HepG2 (cell line): ENCODE data around the gene KAT14. TPM values are rescaled to one million over a fixed set of nuclear protein-coding genes. Genes with fewer than 3 reads are reported as not detected.

Experiments used
- ATF7-NPFF ChIP-seq: sonication (generic); formaldehyde crosslinking; IDR thresholded peaks from 2 replicates; pipeline ENCODE4 v1.8.1; 2023; ENCODE audit warnings: mild to moderate bottlenecking, low read depth, missing genetic modification reagents, moderate library complexity
- MTF2 ChIP-seq: sonication (generic); formaldehyde crosslinking; IDR thresholded peaks from 2 replicates; pipeline ENCODE4 v1.5.0; 2020; ENCODE audit warnings: missing genetic modification reagents, borderline replicate concordance
- POLR2AphosphoS2 ChIP-seq: IDR thresholded peaks from 2 replicates; pipeline ENCODE4 v1.6.1; 2011; ENCODE audit warnings: low read depth, low read length, improper control_type of control experiment
- RAD51 ChIP-seq: fragments of 450-650 bp; IDR thresholded peaks from 2 replicates; pipeline ENCODE4 v1.6.1; 2016; ENCODE audit warnings: borderline replicate concordance
- RXRB ChIP-seq: IDR thresholded peaks from 2 replicates; pipeline ENCODE4 v1.6.1; 2016; ENCODE audit warnings: borderline replicate concordance, missing genetic modification reagents, missing compliant biosample characterization
- THYN1 ChIP-seq: sonication (generic); formaldehyde crosslinking; IDR thresholded peaks from 2 replicates; pipeline ENCODE4 v1.8.1; 2023; ENCODE audit warnings: low read depth, mild to moderate bottlenecking, moderate library complexity, missing genetic modification reagents, borderline replicate concordance
- TOE1 ChIP-seq: sonication (generic); formaldehyde crosslinking; IDR thresholded peaks from 2 replicates; pipeline ENCODE4 v1.4.0; 2020; ENCODE audit warnings: mild to moderate bottlenecking, missing genetic modification reagents
- ZIK1 ChIP-seq: sonication (generic); formaldehyde crosslinking; IDR thresholded peaks from 2 replicates; pipeline ENCODE4 v1.5.0; 2020; ENCODE audit warnings: mild to moderate bottlenecking, low read depth, missing genetic modification reagents, borderline replicate concordance
- ZNF3 ChIP-seq: IDR thresholded peaks from 2 replicates; pipeline ENCODE4 v1.7.0; 2017; ENCODE audit warnings: inconsistent platforms
- ZNF557 ChIP-seq: sonication (generic); formaldehyde crosslinking; IDR thresholded peaks from 2 replicates; pipeline ENCODE4 v1.4.0; 2020; ENCODE audit warnings: missing genetic modification reagents
- ZNF616 ChIP-seq: sonication (generic); formaldehyde crosslinking; IDR thresholded peaks from 2 replicates; pipeline ENCODE4 v1.5.0; 2020; ENCODE audit warnings: low read depth, mild to moderate bottlenecking, missing genetic modification reagents
- ZNF687 ChIP-seq: sonication (generic); formaldehyde crosslinking; IDR thresholded peaks from 2 replicates; pipeline ENCODE4 v1.5.1; 2020; ENCODE audit warnings: mild to moderate bottlenecking, missing genetic modification reagents, moderate library complexity
- ZNF839 ChIP-seq: sonication (generic); formaldehyde crosslinking; IDR thresholded peaks from 2 replicates; pipeline ENCODE4 v1.4.0; 2020; ENCODE audit warnings: missing genetic modification reagents, mild to moderate bottlenecking, borderline replicate concordance
- polyA plus RNA-seq, 8 experiments: library from polyadenylated mRNA; depleted of rRNA in 3 of 8; stranded (reverse) in 7 of 8; unstranded in 1 of 8; fragments of >200 nt; fragmentation: Illumina TruSeq in 4 of 8; extraction: Trizol in 4 of 8; gene quantifications; 2 replicates each; pipeline versions ENCODE4 v1.2.1 to v1.2.3, GENCODE V29; 2011 to 2016; ENCODE audit warnings: low read depth in 4 of 8, missing spikeins in 1 of 8, mixed read lengths in 1 of 8; ENCODE audit not compliant: insufficient read depth in 1 of 8
- total RNA-seq, 5 experiments: library from RNA; depleted of rRNA; stranded (reverse); fragments of >200 nt; fragmentation: Illumina TruSeq; extraction: Trizol; gene quantifications; 2 replicates each; pipeline ENCODE4 v1.2.3, GENCODE V29; 2016; ENCODE audit warnings: low read depth in 1 of 5
- TF ChIP-seq, protein P1 (sequence below): sonication (generic); formaldehyde crosslinking; IDR thresholded peaks from 2 replicates; pipeline ENCODE4 v1.4.0; 2020; ENCODE audit warnings: mild to moderate bottlenecking, missing genetic modification reagents, borderline replicate concordance
- TF ChIP-seq, protein P2 (sequence below): sonication (generic); formaldehyde crosslinking; IDR thresholded peaks from 2 replicates; pipeline ENCODE4 v1.5.0; 2020; ENCODE audit warnings: missing genetic modification reagents, mild to moderate bottlenecking, borderline replicate concordance

The KAT14 gene
- total and polyA plus RNA-seq, 2 of the 13 experiments (the other 11 are each of a cell fraction or from before 2014, with no cell fraction given), result 5.1 to 15.1 TPM

DNA sequence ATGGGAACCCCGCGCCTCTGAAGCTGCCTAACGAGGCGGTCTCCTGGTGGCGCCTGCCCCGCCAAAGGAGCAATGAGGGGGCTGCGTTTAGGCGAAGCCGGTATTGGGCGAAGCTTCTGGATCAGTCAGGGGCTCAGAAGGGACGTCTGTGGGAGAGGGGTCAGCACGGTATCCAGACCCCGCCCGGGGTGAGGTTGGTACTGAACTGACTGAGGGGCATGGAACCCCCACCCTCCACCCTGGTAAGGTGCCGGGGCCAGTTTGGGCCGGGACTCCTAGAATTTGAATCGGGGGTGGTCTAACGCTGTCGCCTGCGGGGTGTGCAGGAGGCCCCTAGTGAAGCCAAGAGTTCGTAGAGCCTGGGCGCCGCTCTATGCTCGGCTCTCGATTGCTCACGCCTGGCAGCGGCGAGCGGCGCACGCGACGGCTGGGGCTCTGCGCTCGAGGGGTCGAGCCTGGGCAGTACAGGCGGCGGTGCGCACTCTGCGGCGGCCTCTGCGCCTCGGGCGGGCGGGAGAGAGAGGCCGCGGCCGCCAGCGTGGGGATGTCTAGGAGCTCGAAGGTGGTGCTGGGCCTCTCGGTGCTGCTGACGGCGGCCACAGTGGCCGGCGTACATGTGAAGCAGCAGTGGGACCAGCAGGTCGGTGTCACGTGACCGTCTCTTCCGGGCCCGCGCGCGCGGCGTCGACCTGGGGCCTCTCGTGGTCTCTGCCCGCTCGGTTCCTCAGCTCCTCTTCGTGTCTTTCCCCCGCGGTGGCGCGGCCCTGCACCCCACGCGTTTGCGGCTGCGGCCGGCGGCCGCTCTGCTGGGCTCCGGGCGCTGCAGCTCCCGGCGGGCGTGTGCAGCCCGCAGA is at the start of gene KAT14, which contains the start of gene PET117 (continued):
- TF ChIP-seq, protein P1, sequence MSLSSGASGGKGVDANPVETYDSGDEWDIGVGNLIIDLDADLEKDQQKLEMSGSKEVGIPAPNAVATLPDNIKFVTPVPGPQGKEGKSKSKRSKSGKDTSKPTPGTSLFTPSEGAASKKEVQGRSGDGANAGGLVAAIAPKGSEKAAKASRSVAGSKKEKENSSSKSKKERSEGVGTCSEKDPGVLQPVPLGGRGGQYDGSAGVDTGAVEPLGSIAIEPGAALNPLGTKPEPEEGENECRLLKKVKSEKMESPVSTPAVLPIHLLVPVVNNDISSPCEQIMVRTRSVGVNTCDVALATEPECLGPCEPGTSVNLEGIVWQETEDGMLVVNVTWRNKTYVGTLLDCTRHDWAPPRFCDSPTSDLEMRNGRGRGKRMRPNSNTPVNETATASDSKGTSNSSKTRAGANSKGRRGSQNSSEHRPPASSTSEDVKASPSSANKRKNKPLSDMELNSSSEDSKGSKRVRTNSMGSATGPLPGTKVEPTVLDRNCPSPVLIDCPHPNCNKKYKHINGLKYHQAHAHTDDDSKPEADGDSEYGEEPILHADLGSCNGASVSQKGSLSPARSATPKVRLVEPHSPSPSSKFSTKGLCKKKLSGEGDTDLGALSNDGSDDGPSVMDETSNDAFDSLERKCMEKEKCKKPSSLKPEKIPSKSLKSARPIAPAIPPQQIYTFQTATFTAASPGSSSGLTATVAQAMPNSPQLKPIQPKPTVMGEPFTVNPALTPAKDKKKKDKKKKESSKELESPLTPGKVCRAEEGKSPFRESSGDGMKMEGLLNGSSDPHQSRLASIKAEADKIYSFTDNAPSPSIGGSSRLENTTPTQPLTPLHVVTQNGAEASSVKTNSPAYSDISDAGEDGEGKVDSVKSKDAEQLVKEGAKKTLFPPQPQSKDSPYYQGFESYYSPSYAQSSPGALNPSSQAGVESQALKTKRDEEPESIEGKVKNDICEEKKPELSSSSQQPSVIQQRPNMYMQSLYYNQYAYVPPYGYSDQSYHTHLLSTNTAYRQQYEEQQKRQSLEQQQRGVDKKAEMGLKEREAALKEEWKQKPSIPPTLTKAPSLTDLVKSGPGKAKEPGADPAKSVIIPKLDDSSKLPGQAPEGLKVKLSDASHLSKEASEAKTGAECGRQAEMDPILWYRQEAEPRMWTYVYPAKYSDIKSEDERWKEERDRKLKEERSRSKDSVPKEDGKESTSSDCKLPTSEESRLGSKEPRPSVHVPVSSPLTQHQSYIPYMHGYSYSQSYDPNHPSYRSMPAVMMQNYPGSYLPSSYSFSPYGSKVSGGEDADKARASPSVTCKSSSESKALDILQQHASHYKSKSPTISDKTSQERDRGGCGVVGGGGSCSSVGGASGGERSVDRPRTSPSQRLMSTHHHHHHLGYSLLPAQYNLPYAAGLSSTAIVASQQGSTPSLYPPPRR, result peak; percentile 72; the same call in 1 of the 2 replicates
- TF ChIP-seq ZNF616 (CRISPR knock-in tag) (peak; percentile 94), ATF7-NPFF (CRISPR knock-in tag) (peak; percentile 99), ZIK1 (CRISPR knock-in tag) (peak; percentile 89), POLR2AphosphoS2 (peak; percentile 99), MTF2 (CRISPR knock-in tag) (peak; percentile 98), THYN1 (CRISPR knock-in tag) (no peak), RAD51 (peak; percentile 98), ZNF839 (CRISPR knock-in tag) (peak; percentile 97), TOE1 (CRISPR knock-in tag) (peak; percentile 93), ZNF687 (CRISPR knock-in tag) (peak; percentile 99), ZNF557 (peak; percentile 99), RXRB (CRISPR knock-in tag) (peak; percentile 84), ZNF3 (CRISPR knock-in tag) (no peak)
- TF ChIP-seq, protein P2, sequence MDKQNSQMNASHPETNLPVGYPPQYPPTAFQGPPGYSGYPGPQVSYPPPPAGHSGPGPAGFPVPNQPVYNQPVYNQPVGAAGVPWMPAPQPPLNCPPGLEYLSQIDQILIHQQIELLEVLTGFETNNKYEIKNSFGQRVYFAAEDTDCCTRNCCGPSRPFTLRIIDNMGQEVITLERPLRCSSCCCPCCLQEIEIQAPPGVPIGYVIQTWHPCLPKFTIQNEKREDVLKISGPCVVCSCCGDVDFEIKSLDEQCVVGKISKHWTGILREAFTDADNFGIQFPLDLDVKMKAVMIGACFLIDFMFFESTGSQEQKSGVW (CRISPR knock-in tag), result 0 out of 2 replicates have a peak, but pooled peaks have one; percentile 92
